AG10803 (cell line): ENCODE measurements around the gene LAMC1.

Experiments
- DNase-seq: peaks from one replicate; pipeline ENCODE4 v3.0.0; 2010; ENCODE audit warnings: low read depth
- H3K4me3 ChIP-seq: 2 replicates; pipeline ENCODE4 v1.5.1; 2011; ENCODE audit warnings: mild to moderate bottlenecking, low read length, control low read depth
- CTCF ChIP-seq: conservative IDR thresholded peaks from 2 replicates; pipeline ENCODE4 v1.5.1; 2011; ENCODE audit warnings: mild to moderate bottlenecking, low read length, control low read depth, inconsistent platforms

LAMC1 gene

GRCh38 chr1:183027031-183027430 is 3.8 kb downstream of the LAMC1 start:
- peak; percentile 36 for DNase-seq
- TF ChIP-seq CTCF = no peak
- peak overlapping the region; percentile 91 for H3K4me3 ChIP-seq

GRCh38 chr1:183027791-183028190 is 4.6 kb downstream of the LAMC1 start:
- no peak for TF ChIP-seq CTCF
- DNase-seq = no peak
- peak overlapping the region; percentile 91 for H3K4me3 ChIP-seq

GRCh38 chr1:183029591-183030000 is 6.4 kb downstream of the LAMC1 start:
- TF ChIP-seq CTCF = no peak
- H3K4me3 ChIP-seq = no peak overlapping the region; the same call in 1 of the 2 replicates

GRCh38 chr1:183030053-183030452 is 6.8 kb downstream of the LAMC1 start:
- peak; percentile 79 for DNase-seq
- no peak overlapping the region for H3K4me3 ChIP-seq
- TF ChIP-seq CTCF = no peak

More at GRCh38 chr1:183029591-183030000, 6.4 kb downstream of the LAMC1 start:
- peak; percentile 78 for DNase-seq

- no peak overlapping the region for H3K4me3 ChIP-seq
- no peak for DNase-seq
- TF ChIP-seq CTCF = no peak
These were observed 9.1 kb downstream of the LAMC1 start for GRCh38 chr1:183032122-183032921.

- TF ChIP-seq CTCF = no peak
- no peak for DNase-seq
- H3K4me3 ChIP-seq = no peak overlapping the region
These were observed 10.0 kb downstream of the LAMC1 start for GRCh38 chr1:183033205-183033604.

GRCh38 chr1:183034682-183035081 is 11.5 kb downstream of the LAMC1 start:
- no peak overlapping the region for H3K4me3 ChIP-seq
- DNase-seq = no peak
- no peak for TF ChIP-seq CTCF
